ENCODE measurements around the gene TSHZ3.

The TSHZ3 gene

GRCh38 chr19:31261019-31261602, 88.1 kb downstream of the TSHZ3 start:
- DNase-seq (ENCODE audit: low read depth): no peak
- H3K4me3 ChIP-seq (ENCODE audit: low read length): no peak overlapping the region
- no peak for TF ChIP-seq CTCF (IDR thresholded peaks at IDR 0.05; ENCODE audit: insufficient read depth, low read depth, low read length, missing control alignments)

- TF ChIP-seq CTCF (IDR thresholded peaks at IDR 0.05; ENCODE audit: insufficient read depth, low read depth, low read length, missing control alignments): no peak
- no peak overlapping the region for H3K4me3 ChIP-seq (ENCODE audit: low read length)
- no peak for DNase-seq (ENCODE audit: low read depth)
Observed at GRCh38 chr19:31260171-31260933, 88.9 kb downstream of the TSHZ3 start.

- no peak overlapping the region for H3K4me3 ChIP-seq (ENCODE audit: low read length)
- DNase-seq (ENCODE audit: low read depth): no peak
- TF ChIP-seq CTCF (IDR thresholded peaks at IDR 0.05; ENCODE audit: insufficient read depth, low read depth, low read length, missing control alignments): no peak
Observed at GRCh38 chr19:31258211-31259052, 90.8 kb downstream of the TSHZ3 start.

- DNase-seq (ENCODE audit: low read depth): no peak
- no peak for TF ChIP-seq CTCF (IDR thresholded peaks at IDR 0.05; ENCODE audit: insufficient read depth, low read depth, low read length, missing control alignments)
Observed at GRCh38 chr19:31257426-31258130, 91.7 kb downstream of the TSHZ3 start.

GRCh38 chr19:31257025-31257424, 92.2 kb downstream of the TSHZ3 start:
- DNase-seq (ENCODE audit: low read depth): no peak
- no peak overlapping the region for H3K4me3 ChIP-seq (ENCODE audit: low read length)
- TF ChIP-seq CTCF (IDR thresholded peaks at IDR 0.05; ENCODE audit: insufficient read depth, low read depth, low read length, missing control alignments): no peak

More at GRCh38 chr19:31257426-31258130, 91.7 kb downstream of the TSHZ3 start:
- H3K4me3 ChIP-seq (ENCODE audit: low read length): no peak overlapping the region

GRCh38 chr19:31256593-31256960, 92.7 kb downstream of the TSHZ3 start:
- TF ChIP-seq CTCF (IDR thresholded peaks at IDR 0.05; ENCODE audit: insufficient read depth, low read depth, low read length, missing control alignments): no peak
- H3K4me3 ChIP-seq (ENCODE audit: low read length): no peak overlapping the region
- peak; percentile 19 for DNase-seq (ENCODE audit: low read depth)

Measured in epithelial cell of esophagus (primary cell).